AG08395 (cell line): Measurements from ENCODE around the gene ALDH3A1.

Experiments used
- DNase-seq: peaks from one replicate; pipeline ENCODE4 v3.0.0; 2012; ENCODE audit warnings: mixed read lengths, low spot score

ALDH3A1 gene

DNA sequence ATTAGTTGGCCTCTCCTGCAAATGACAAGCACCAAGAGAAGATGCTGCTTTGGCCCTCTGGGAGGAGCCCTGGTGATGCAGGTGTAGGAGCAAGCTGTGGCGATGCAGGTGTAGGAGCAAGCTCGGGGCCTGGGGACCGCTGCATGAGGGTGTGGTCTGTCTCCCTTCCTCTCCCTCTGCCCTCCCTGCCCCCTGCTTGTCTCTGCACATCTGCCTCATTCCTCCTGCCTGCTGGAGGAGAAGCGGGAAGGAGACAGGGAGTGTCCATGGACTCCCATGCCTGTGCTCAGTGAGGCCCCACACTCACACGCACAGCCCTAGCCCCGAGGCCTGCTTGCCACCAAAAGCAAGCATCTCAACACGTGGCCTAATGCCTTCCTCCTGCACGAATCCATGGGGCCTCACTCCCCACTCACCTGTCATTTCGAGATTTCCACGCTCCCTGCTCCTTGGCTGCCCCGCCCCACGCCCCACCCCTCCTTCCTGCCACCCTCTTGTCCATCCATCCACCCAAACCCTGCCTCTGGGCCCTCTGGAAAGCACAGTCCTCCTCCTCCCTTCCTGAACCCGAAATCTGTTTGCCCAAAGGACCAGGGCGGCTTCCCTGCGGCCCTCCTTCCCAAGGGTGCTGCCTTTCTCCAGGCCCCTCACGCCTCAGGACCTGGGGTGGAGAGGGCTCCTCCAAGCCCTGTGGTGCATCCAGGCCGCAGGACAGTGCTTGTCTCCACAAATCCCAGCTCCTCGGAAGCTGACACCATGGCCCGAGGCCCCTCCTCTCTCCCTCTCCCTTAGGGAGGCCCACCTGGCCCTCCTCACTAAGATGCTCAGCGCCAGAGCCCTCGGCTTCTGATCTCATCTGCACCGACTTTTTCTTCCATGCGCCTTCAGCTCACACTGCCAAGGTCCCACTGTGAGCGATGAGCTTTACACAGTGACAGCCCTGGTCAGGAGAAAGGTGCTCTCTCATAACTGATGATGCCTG is 11.8 kb upstream of the ALDH3A1 start:
- no peak for DNase-seq

DNA sequence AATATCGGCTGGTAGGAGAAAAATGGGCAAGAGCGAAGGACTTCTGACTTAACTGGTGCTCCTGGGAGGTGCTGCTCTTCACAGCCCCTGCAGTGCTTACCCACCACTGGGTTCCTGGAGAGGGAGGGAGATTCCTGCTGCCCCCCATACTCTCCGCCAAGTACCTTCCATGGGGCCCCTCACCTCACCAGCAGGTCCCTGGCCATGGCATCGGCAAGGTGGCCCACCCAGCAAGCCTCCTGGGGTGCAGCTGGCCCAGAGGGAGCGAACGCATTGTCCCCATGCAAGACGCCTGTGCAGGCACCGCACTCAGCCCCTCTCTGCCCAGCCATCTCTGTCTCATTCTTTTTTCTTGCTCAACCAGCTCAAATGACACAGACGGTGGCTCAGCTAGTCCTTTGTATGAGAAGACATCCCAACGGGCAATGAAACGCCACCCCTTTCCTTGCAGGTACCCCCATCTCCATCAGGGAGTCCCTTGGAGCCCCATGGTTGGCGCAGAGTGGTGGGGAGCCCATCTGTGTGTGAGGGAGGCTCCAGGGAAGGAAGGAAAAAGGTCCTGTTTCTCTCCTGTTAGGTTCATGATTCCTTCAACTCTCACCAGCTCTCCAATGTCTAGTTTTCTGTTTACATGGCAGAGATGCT is 9.6 kb upstream of the ALDH3A1 start:
- DNase-seq, result no peak

DNA sequence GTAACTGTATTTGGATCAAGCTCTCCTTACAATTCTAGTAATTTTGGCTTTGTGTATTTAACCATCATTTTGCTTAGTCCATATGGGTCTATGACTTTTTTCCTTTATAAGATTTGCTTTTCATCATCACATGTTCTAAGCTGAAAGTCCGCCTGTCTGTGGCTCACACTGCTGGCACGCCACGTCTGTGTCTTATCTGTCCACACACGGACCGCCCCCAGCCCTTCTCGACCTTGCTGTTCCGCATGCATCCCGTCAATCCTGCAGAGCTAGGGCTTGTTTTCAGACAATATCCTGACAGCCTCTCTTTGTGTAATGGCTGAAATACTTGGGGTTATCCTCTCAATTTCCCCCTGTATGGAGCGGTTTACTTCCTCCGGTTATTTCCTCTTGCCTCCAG is 8.4 kb upstream of the ALDH3A1 start:
- no peak for DNase-seq

DNA sequence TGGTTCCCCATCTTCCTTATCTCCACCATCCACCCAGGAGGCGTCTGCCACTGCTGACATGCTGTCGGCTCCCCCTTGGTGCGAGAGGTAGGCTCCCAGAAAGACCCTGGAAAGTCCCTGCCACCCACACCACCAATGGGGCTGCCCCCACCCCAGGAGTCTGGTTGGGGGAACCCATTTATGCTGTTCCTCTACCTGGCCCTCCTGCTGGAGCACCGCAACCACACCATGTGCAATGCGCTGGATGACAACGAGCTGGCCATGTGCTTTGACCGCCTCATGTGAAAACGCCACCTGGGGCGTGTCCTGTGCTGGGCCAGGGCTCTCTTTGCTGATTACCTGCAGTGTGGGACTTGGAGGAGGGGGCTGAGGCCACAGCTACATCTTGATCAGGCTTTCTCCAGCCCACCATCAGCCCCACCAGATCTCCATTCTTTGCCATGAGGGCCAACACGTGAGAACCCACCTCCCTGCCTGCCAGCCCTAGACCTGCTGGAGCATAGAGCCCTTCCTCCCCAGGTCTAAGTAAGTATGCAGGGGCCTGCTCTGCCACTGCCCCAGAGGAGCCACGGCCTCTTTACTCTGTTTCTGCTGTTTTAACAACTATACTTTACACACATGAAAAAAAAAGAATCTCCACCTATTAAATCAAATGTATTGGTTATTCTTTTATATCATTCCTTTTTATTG is 7.9 kb upstream of the ALDH3A1 start:
- no peak for DNase-seq

DNA sequence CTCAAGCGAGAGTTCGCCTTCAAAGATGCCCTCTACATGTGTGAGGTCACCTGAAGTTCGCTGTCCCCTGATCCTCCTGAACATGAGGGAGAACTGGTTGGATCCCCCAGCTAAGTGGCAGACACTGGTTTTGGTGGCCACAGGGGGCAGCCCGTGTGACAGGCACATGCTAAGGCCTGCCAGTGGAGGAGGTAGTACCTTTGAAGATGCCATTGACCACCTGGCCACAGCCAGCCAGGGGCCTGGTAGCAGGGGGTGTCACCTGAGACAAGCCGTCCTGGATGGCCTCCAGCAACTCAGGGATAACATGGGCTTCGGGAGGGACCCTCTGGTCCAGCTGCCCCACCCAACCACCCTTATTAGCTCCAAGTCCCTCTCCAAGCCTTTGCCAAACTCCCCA is 7.3 kb upstream of the ALDH3A1 start:
- no peak for DNase-seq

DNA sequence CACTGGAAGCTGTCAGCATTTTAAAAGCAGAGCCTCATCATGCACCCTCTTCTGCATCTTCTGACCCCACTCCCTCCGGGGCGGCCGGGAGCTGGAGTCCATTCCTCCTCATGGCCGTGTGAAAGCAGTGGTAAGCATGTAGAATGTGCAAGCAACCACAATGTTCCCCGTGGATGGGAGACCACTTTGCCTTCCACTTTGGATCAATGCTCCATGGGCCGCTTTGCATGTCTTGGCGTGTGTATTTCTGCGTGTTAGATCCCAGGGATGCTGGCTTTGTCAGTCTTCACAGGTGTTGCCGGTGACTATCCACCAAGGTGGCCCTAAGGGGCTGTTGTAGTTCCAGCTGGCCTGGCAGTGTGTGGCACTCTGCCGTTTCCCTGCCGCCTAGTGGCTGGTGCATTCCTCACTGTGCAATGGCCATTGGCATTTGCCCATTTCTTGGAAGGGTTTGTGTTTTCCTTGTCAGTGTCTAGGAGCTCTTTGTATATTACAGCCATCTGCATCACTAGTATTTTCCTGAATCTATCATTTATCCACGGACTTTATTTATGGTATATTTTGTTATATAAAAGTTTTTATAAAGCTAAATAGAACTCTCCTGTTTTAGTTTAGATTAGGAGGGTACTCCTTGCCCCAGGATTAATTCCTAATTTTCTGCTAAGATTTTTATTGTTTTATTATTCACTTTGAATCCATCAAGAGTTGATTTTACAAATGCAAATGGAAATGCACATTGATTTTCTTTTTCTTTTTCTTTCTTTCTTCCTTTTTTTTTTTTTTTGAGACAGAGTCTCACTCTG is 5.8 kb upstream of the ALDH3A1 start:
- DNase-seq, result no peak

DNA sequence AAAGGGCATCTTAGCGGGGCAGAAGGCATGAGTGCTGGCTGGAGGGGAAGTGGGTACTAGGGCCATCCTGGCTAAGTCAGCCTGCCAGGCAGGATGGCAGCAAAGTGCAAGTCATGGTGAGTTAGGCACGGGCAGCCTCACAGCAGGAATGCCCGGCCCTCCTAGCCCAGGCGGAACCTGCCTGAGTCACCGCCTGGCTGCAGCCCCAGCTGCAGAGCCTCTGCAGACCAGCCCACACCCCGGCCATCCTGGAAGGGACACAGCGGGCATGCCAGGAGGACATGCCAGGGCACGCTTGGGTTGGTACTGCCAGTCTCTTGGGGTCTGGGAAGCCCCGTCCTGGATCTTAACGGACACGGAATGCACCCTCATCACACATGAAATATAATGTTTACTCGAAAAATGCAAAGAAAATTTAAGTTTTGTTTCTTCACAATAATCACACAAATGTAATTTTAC is 5.0 kb upstream of the ALDH3A1 start:
- peak; percentile 96 for DNase-seq

DNA sequence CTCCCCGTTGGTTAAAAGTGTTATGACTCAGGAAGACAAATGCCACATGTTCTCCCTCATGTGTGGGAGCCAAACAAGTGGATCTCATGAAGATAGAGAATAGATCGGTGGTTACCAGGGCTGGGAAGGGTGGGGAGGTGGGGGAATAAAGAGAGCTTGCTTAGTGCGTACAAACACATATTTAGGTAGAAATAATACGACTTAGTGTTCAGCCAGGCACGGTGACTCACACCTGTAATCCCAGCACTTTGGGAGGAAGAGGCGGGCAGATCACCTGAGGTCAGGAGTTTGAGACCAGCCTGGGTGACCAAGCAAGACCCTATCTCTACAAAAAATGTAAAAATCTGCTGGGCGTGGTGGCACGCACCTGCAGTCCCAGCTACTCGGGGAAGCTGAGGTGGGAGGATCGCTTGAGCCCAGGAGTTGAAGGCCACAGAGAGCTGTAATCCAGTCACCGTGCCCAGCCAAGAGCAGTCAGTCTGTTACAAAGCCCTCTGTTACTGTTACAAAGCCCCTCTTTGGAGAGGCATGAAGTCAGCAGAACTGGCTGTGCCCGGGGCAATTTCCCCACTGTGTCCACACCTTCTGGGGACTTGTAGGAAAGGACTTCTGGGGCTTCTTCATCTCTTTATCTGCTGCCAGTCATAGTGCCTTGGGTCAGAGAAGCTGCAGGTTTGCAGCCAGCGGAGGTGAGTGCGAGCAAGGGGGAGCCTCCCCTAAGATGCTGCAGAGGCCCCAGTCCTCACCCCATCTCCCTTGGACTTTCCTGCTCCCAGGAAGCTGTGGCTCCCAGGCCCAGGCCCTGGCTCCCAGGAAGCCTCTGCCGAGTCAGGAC is 4.3 kb upstream of the ALDH3A1 start:
- no peak for DNase-seq

DNA sequence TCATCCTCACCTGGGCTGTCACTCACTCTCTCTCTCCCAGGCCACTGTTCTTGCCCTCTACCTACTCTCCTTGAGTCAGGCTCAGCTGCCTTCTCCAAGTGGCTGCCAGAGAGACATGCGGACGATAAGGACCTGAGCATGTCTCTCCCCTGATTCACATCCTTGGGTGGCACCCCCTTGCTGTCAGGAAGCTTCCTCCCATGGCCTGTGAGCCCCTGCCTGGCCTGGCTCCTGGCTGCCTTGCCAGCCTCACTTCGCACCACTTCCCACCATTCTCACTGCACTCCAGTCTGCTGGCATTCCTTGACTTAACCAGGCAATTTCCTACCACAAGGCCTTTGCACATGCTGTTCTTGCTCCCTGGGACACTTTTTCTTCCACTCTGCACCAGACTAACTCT is 2.7 kb upstream of the ALDH3A1 start:
- no peak for DNase-seq

DNA sequence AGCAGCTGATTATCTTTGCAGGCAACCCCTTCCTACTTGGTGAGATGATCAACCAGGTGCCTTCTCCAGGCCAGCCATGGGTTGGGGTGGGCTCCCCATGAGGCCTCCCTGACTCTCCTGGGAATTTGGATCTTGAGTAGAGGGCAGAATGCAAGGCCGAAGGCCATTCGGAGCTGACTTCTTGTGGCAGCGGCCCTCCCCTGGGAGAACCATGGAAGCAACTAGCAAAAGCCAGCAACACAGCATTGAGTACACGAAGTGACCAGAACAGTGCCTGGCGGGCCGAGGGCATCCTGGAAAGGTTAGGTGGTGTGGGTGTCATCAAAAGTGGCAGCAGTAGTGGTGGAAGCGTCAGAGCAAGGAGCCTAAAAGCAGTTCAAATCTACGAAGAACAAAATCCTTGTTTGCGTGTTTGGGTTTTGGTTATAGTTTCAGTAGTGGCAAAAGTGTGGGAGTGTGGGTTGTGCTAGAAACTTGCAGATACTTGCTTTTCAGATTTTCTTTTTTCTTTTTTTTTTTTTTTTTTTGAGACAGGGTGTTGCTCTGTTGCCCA is 2.0 kb upstream of the ALDH3A1 start:
- no peak for DNase-seq

DNA sequence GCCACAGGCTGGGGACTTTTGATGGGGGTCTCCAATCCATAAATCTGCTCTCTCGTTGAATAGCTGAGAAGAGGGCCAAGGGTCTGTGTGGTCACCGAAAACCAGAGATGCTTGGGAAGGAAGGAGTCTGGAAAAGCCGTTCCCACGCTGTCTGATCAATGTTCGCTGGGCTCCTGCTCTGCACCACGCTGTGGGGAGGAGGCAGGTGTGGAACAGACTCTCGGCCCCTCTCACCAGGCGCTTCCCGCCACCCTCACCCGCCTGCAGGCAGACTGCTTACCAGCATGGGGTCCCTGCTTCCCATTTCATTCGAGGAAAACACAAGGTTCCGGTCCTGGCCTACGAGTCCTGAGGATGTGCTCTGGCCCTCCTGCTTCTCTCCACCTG is 702 bp upstream of the ALDH3A1 start:
- DNase-seq, result no peak

DNA sequence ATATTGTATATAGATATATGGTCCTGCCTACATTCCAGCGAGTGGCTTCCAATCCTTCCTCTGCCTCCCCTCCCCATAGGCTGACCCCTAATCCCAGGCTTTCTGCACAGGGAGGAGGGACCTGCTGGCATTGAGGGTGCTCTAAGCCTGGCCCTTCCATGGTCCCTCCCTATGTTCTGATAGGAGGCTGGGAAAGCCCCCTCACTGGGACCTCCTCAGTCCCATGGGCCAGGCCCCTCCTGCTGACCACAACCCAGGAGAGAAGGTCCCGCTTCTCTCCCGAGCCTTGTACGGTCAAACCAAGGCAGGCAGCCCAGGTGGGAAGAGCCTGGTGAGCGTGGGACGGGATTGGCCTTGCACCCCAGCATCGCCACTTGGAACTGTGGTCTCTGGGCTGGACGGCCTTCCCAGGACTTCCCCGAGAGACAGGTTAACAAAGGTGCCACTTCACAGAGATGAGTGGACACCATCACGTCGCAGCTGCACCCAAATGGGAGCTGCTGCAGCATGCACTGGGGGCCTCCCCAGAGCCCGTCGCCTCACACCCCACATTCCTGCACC is 859 bp downstream of the ALDH3A1 start:
- DNase-seq, result no peak

DNA sequence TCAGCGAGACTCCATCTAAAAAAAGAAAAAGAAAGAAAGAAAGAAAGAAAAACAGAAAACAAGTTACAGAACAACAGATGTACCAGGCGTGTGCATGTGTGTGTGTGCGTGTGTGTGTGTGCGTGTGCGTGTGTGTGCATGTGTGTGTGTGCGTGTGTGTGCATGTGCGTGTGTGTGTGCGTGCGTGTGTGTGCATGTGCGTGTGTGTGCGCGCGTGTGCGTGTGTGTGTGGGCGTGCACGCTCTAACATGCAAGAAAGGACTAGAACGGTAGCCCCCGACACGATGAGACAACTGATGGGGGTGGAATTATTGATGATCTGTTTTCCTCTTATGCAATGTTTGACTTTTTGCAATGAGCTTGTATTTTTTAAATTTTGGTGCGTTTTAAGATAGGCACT is 1.6 kb downstream of the ALDH3A1 start:
- DNase-seq, result no peak

DNA sequence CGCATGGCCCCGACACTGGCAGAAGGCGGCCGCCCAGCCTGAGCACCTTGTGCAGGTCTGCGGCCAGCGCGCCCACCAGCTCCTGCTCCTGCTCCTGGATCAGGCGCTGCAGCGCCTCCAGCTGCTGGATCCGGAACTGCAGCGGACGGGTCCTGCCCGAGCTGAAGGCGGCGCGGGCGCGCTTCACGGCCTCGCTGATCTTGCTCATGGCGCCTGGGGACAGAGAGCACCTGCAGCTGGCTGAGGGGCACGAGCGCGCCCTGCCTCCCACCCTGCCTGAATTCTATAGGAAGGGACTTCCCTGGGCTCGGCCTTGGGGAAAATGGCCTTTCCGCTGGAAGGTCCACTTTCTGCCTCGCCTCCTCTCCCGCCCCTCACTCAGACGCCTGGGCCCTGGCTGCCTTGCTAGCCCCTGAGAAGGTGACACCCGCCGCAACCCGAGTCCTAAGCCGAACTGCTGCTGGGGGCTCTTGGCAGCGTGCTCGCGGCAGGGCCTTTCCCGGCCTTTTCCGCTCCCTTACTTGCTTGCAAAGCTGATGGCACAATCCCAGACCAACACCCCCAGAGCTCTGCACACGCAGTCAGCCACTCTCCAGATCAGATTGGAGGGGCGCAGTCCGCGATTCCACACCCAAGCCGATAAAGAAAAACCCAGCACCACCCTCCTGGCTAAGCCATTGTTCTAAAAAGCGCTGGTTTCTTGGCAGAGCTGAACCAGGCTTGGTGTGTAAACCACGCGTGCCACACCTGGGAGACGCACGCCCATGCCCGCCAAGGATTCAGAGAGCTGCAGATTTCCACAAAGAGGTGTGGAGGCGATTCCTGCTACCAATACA is 3.0 kb downstream of the ALDH3A1 start:
- peak; percentile 70 for DNase-seq

DNA sequence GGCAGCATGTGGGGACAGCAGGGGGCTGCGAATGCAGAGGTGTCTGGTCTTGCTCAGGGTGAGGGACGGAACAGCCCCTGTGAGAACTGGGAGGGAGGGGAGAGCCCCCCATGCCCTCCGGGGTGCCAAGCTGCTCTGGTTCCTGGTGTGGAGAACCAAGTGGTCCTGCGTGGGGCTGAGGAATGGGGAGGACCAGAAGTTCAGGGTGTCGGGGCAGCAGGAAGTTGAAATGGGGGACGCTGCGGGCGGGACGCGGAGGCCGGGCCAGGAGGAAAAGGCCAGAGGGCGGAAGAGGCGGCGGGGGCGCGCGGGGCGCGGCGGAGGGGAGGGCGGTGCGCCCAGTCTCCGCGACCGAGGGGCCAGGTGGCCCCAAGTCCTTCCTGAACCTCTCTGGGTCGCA is 3.6 kb downstream of the ALDH3A1 start:
- no peak for DNase-seq

DNA sequence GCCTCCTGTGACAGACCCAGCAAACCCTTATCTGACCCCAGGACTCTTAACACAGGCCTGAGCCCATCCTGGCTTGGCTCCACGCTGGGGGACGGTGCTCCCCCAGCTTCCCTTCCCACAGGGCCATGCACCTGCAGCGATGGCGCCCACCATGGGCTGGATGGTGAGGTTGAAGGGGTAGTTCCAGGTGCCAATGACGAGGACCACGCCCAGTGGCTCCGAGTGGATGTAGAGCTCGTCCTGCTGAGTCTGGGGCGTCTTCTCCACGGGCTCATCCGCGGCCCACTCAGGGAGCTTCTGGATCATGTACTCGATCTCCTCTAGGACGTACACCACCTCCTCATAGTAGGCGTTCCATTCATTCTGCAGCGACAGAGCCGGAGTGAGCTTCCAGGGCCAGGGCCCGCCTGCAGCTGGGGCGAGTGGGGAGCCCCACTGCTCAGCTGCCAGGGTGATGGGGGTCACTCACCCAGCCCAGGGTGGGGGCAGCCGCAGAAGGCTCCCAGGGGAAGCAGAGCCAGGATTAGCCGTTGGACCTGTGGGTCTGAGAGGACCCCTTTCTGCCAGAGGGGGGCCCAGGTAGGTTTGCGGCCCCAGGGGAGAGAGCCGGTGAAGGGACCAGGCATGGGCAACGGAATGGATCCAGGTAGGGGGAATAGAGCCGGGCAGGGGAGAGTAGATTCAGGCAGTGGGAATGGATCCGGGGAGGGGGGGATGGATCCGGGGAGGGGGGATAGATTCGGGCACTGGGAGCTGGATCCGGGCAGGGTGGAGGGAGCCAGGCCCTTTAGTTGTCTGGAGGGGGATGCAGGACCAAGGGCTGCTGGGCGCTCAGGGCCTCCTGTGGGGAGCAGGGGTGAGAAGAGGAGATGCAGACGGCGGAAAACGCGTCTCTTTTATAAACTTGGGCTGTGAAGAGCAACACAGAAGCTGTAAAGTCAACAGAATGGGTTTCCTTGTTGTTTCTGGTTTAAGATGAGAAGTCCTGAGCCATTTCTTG is 4.7 kb downstream of the ALDH3A1 start:
- no peak for DNase-seq

DNA sequence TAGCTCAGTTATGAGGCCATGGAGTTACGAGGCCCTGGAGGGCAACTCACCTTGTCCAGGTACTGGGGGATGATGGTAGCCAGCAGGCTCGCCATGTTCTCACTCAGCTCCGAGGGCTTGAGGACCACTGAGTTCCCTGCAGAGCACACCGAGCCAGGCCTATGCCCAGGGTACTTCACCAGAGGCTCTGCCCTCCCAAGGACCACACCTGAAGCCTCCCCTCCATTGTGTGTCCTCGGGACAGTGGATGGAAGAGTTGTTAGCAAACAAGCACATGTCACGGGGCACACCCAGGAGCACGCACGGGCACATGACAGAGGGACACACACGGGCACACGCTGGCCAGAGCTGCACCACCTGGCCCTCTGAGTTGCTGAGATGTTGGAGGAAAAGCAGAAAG is 5.6 kb downstream of the ALDH3A1 start:
- no peak for DNase-seq

DNA sequence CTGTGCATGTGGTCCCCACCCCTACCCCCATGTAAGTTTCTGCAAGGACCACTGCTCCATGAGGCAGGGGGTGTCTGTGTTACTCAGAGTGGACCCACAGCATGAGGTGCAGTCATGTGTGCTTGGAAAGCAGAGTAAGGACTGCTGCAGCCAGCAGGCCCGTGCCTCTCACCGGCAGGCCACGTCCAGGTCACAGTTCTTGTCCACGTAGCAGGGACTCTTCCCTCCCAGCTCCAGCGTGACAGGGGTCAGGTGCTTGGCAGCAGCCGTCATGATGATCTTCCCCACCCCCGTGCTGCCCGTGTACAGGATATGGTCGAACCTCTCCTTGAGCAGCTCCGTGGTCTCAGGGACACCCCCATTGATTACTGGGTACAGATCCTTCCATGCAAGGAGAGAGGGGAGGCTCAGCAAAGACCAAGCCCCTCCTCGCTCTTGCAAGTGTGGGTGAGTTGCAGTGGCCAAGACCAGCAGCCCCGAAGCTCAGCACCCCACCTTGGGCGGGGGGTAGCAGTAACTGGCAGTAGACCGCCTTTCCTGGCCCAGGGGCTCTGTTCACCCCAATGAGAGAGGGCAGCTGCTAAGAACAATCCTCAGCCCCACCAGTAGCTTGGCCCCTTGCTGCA is 6.2 kb downstream of the ALDH3A1 start:
- no peak for DNase-seq
